NOMO-1 (cell line): ENCODE measurements around the gene SPOCD1.
A peak's percentile ranks its signal among the peaks of the same experiment; 100 is the strongest.

ENCODE experiments used
- DNase-seq, 2 experiments: peaks; one replicate each; lab custom pipeline; 2025; ENCODE audit not compliant: unreplicated experiment in 2 of 2; lab: John Stamatoyannopoulos, UW

SPOCD1 gene

GRCh38 chr1:31776032-31776431 lies 39.8 kb downstream of the SPOCD1 start:
- no peak for DNase-seq

- DNase-seq, result no peak
Measured at GRCh38 chr1:31775210-31775999, 40.4 kb downstream of the SPOCD1 start.

GRCh38 chr1:31774495-31774894 lies 41.3 kb downstream of the SPOCD1 start:
- no peak for DNase-seq

GRCh38 chr1:31773861-31774260 lies 42.0 kb downstream of the SPOCD1 start:
- DNase-seq, result no peak

GRCh38 chr1:31772669-31773248 lies 43.1 kb downstream of the SPOCD1 start:
- no peak for DNase-seq

GRCh38 chr1:31771891-31772668 lies 43.7 kb downstream of the SPOCD1 start:
- DNase-seq, result no peak

- DNase-seq, result no peak
Measured at GRCh38 chr1:31769720-31770390, 46.0 kb downstream of the SPOCD1 start.

GRCh38 chr1:31768939-31769704 lies 46.7 kb downstream of the SPOCD1 start:
- DNase-seq, result peak in 1 of 2 experiments; percentile 52

GRCh38 chr1:31768407-31768907 lies 47.4 kb downstream of the SPOCD1 start:
- DNase-seq, result no peak

- DNase-seq, result no peak
Measured at GRCh38 chr1:31767225-31767624, 48.6 kb downstream of the SPOCD1 start.

- DNase-seq, result no peak
Measured at GRCh38 chr1:31765516-31765915, 50.3 kb downstream of the SPOCD1 start.

GRCh38 chr1:31765041-31765467 lies 50.8 kb downstream of the SPOCD1 start:
- no peak for DNase-seq

GRCh38 chr1:31764312-31765040 lies 51.3 kb downstream of the SPOCD1 start, which contains the start of gene ADGRB2:
Gene ADGRB2, minus strand, starts transcription at chr1:31764340. Its CDS starts 7,119 bp downstream, at chr1:31757221.
- DNase-seq, result no peak

- no peak for DNase-seq
Measured at GRCh38 chr1:31763671-31764311, 52.0 kb downstream of the SPOCD1 start.

- peak; percentile 34 to 49 for DNase-seq
Measured at GRCh38 chr1:31762726-31763670, 52.8 kb downstream of the SPOCD1 start.

- no peak for DNase-seq
Measured at GRCh38 chr1:31762323-31762722, 53.5 kb downstream of the SPOCD1 start.

- DNase-seq, result no peak
Measured at GRCh38 chr1:31761883-31762282, 53.9 kb downstream of the SPOCD1 start.
